ENCODE measurements around the gene PCGF3. TPM values are rescaled to one million over a fixed set of nuclear protein-coding genes. Genes with fewer than 3 reads are reported as not detected.

Gene PCGF3
- total RNA-seq, 1 experiment from 2014 or later = 66.3 TPM

- Histone ChIP-seq H3K27ac (ENCODE audit: low read depth, low read length) (peak overlapping the region; percentile 48; the same call in 1 of the 2 replicates), H3K27me3 (ENCODE audit: insufficient read depth, low read length) (no peaks in the 10 kb centered on the region), H3K4me2 (ENCODE audit: low read length) (no peak overlapping the region), H2AFZ (ENCODE audit: low read depth, low read length, poor library complexity, severe bottlenecking) (no peak overlapping the region), H3K9me2 (ENCODE audit: insufficient read depth) (no peaks in the 10 kb centered on the region), H4K20me1 (ENCODE audit: insufficient read depth) (no peaks in the 10 kb centered on the region), H3K9ac (ENCODE audit: low read length) (no peak overlapping the region), H3K36me3 (ENCODE audit: control insufficient read depth in 1 of 2, insufficient read depth in 2 of 2, low read length in 2 of 2) (no peaks in the 10 kb centered on the region), H3K4me3 (replicated peaks in 1 of 2; ENCODE audit: low read depth in 1 of 2, low read length in 2 of 2) (no peak overlapping the region), H3K4me1 (ENCODE audit: control insufficient read depth in 1 of 2, insufficient read depth in 2 of 2, low read length in 2 of 2) (peaks cover 22 to 45% of the 10 kb centered on the region in 2 experiments), H3K9me3 (ENCODE audit: control insufficient read depth in 1 of 2, insufficient read depth in 1 of 2, low read depth in 1 of 2, low read length in 2 of 2) (no peaks in the 10 kb centered on the region), H3K79me2 (ENCODE audit: insufficient read depth, low read length) (no peaks in the 10 kb centered on the region)
- no peak for TF ChIP-seq POLR2A (IDR thresholded peaks at IDR 0.05; ENCODE audit: borderline replicate concordance, extremely low read depth, insufficient read depth, insufficient read length)
- CTCF ChIA-PET = no interaction called here
- intact Hi-C loops (cut with micrococcal nuclease) = no loop called here
- DNase-seq (ENCODE audit: low read depth, low spot score) (no peak), ATAC-seq (no peak)
- RAD21 ChIA-PET (ENCODE audit: low non-redundant PET in 1 of 2, low total read pairs in 2 of 2, uncharacterized antibody in 2 of 2, unreplicated experiment in 2 of 2) = no interaction called here
- no TSS peak for BruUV-seq (replicated peaks)
- POLR2A ChIA-PET = no interaction called here
Observed at GRCh38 chr4:682490-683172, 23.0 kb upstream of the PCGF3 start.

- ATAC-seq = no peak
Observed at GRCh38 chr4:683247-683897, 22.3 kb upstream of the PCGF3 start.

More at GRCh38 chr4:683247-683897, 22.3 kb upstream of the PCGF3 start:
- ChIA-PET RAD21 (ENCODE audit: low non-redundant PET in 1 of 2, low total read pairs in 2 of 2, uncharacterized antibody in 2 of 2, unreplicated experiment in 2 of 2) (interaction anchor here in 1 of 2 experiments (1.5 kb wide), 1 partner anchor 81 kb away, joined by 4 read pairs; no protein-coding TSS in a partner anchor), CTCF (interaction anchor here (0.6 to 1.7 kb wide), 4 partner anchors 9 to 80 kb away, joined by 3 to 14 read pairs (median 4); partner anchors contain the start of genes ATP5ME and MYL5), POLR2A (interaction anchor here (1.0 kb wide), 1 partner anchor 9 kb away, joined by 3 read pairs; the partner anchor contains the start of genes ATP5ME and MYL5)
- Histone ChIP-seq H3K4me3 (replicated peaks in 1 of 2; ENCODE audit: low read depth in 1 of 2, low read length in 2 of 2) (no peak overlapping the region), H3K27ac (ENCODE audit: low read depth, low read length) (peak overlapping the region; percentile 27; the same call in 1 of the 2 replicates), H4K20me1 (ENCODE audit: insufficient read depth) (no peaks in the 10 kb centered on the region), H3K9ac (ENCODE audit: low read length) (no peak overlapping the region), H3K9me3 (ENCODE audit: control insufficient read depth in 1 of 2, insufficient read depth in 1 of 2, low read depth in 1 of 2, low read length in 2 of 2) (no peaks in the 10 kb centered on the region), H3K36me3 (ENCODE audit: control insufficient read depth in 1 of 2, insufficient read depth in 2 of 2, low read length in 2 of 2) (no peaks in the 10 kb centered on the region), H3K4me2 (ENCODE audit: low read length) (no peak overlapping the region), H3K79me2 (ENCODE audit: insufficient read depth, low read length) (peaks cover 4% of the 10 kb centered on the region; the same call in 1 of the 2 replicates), H3K4me1 (ENCODE audit: control insufficient read depth in 1 of 2, insufficient read depth in 2 of 2, low read length in 2 of 2) (peaks cover 24 to 45% of the 10 kb centered on the region in 2 experiments), H3K27me3 (ENCODE audit: insufficient read depth, low read length) (no peaks in the 10 kb centered on the region), H2AFZ (ENCODE audit: low read depth, low read length, poor library complexity, severe bottlenecking) (no peak overlapping the region), H3K9me2 (ENCODE audit: insufficient read depth) (no peaks in the 10 kb centered on the region)
- intact Hi-C loops (cut with micrococcal nuclease) = no loop called here
- TF ChIP-seq EZH2 (IDR thresholded peaks at IDR 0.05) (no peak), SRF (IDR thresholded peaks at IDR 0.05; ENCODE audit: low read depth) (no peak), ZFX (IDR thresholded peaks at IDR 0.05) (no peak), POLR2A (IDR thresholded peaks at IDR 0.05; ENCODE audit: borderline replicate concordance, extremely low read depth, insufficient read depth, insufficient read length) (no peak), FOSL1 (IDR thresholded peaks at IDR 0.05; ENCODE audit: low read depth) (no peak), ZNF274 (IDR thresholded peaks at IDR 0.05; ENCODE audit: low read depth, low read length) (no peak), ZBTB33 (IDR thresholded peaks at IDR 0.05; ENCODE audit: extremely low read depth, insufficient replicate concordance, low read length) (no peak)
- DNase-seq (ENCODE audit: low read depth, low spot score) = no peak
- BruUV-seq (replicated peaks) = no TSS peak
